ENCODE measurements around the gene TTC23. TPM values are rescaled to one million over a fixed set of nuclear protein-coding genes. Genes with fewer than 3 reads are reported as not detected.

Gene TTC23
- total RNA-seq, 1 donor from 2014 or later, result 12.1 TPM

GRCh38 chr15:99121691-99122410, 127.5 kb downstream of the TTC23 start:
- TF ChIP-seq CTCF (conservative IDR thresholded peaks at IDR 0.05; ENCODE audit: low read depth, low read length), result no peak
- no peak for DNase-seq (ENCODE audit: low read depth)
- H3K4me3 ChIP-seq (ENCODE audit: low read depth, low read length), result no peak overlapping the region

- no peak for DNase-seq (ENCODE audit: low read depth)
- no peak for TF ChIP-seq CTCF (conservative IDR thresholded peaks at IDR 0.05; ENCODE audit: low read depth, low read length)
- no peak overlapping the region for H3K4me3 ChIP-seq (ENCODE audit: low read depth, low read length)
Measured at GRCh38 chr15:99121207-99121606, 128.2 kb downstream of the TTC23 start.

GRCh38 chr15:99120050-99120777, 129.2 kb downstream of the TTC23 start:
- DNase-seq (ENCODE audit: low read depth), result no peak
- H3K4me3 ChIP-seq (ENCODE audit: low read depth, low read length), result no peak overlapping the region
- TF ChIP-seq CTCF (conservative IDR thresholded peaks at IDR 0.05; ENCODE audit: low read depth, low read length), result no peak

GRCh38 chr15:99118801-99119546, 130.4 kb downstream of the TTC23 start:
- TF ChIP-seq CTCF (conservative IDR thresholded peaks at IDR 0.05; ENCODE audit: low read depth, low read length), result no peak
- no peak for DNase-seq (ENCODE audit: low read depth)
- H3K4me3 ChIP-seq (ENCODE audit: low read depth, low read length), result no peak overlapping the region

GRCh38 chr15:99118258-99118632, 131.1 kb downstream of the TTC23 start:
- DNase-seq (ENCODE audit: low read depth), result no peak
- no peak overlapping the region for H3K4me3 ChIP-seq (ENCODE audit: low read depth, low read length)
- TF ChIP-seq CTCF (conservative IDR thresholded peaks at IDR 0.05; ENCODE audit: low read depth, low read length), result no peak

GRCh38 chr15:99117563-99118257, 131.7 kb downstream of the TTC23 start:
- no peak overlapping the region for H3K4me3 ChIP-seq (ENCODE audit: low read depth, low read length)
- TF ChIP-seq CTCF (conservative IDR thresholded peaks at IDR 0.05; ENCODE audit: low read depth, low read length), result no peak

More at GRCh38 chr15:99117563-99118257, 131.7 kb downstream of the TTC23 start:
- no peak for DNase-seq (ENCODE audit: low read depth)
